Testis (tissue), 3 donors: Measurements from ENCODE around the gene SSBP2. TPM values are rescaled to one million over a fixed set of nuclear protein-coding genes. Genes with fewer than 3 reads are reported as not detected.

Experiments used
- DNase-seq: peaks from one replicate; pipeline ENCODE4 v3.0.0-alpha.2; 2019
- H3K27ac ChIP-seq, 2 donors: fragments of 200-600 bp; sonication (generic); one replicate each; pipeline ENCODE4 v1.5.1; 2019
- H3K27me3 ChIP-seq: fragments of 200-600 bp; sonication (generic); one replicate; pipeline ENCODE4 v1.5.1; 2019
- H3K36me3 ChIP-seq: fragments of 200-600 bp; sonication (generic); one replicate; pipeline ENCODE4 v1.5.1; 2017; ENCODE audit warnings: low read depth; ENCODE audit errors: missing control alignments
- H3K4me1 ChIP-seq: fragments of 200-600 bp; sonication (generic); one replicate; pipeline ENCODE4 v1.5.1; 2019
- H3K4me3 ChIP-seq, 2 donors: fragments of 200-600 bp; sonication (generic); one replicate each; pipeline ENCODE4 v1.5.1; 2017 to 2019
- H3K9me3 ChIP-seq: fragments of 200-600 bp; sonication (generic); one replicate; pipeline ENCODE4 v1.5.1; 2017
- CTCF ChIP-seq, 3 experiments: fragments of 450-650 bp in 2 of 3; fragments of 200-600 bp in 1 of 3; sonication (generic) in 1 of 3; IDR thresholded peaks; one replicate each; pipeline ENCODE4 v1.5.1; 2016 to 2019; ENCODE audit warnings: antibody characterized with exemption in 3 of 3, mild to moderate bottlenecking in 2 of 3, moderate library complexity in 1 of 3
- POLR2A ChIP-seq: fragments of 450-650 bp; IDR thresholded peaks from one replicate; pipeline ENCODE4 v1.6.1; 2017; ENCODE audit warnings: antibody characterized with exemption, mild to moderate bottlenecking, moderate library complexity
- WGBS, 2 donors: methylation state at CpG; one replicate each; pipeline ENCODE4 v1.1.5; 2018; 5-methylcytosine and 5-hydroxymethylcytosine counted together
- intact Hi-C: fragments of 100-400 bp; cut with DNase I; formaldehyde crosslinking; loops from one replicate; pipeline ENCODE4 v1.15.1; 2023; ENCODE audit warnings: low total_unique reads
- polyA plus RNA-seq: library from polyadenylated mRNA; stranded (reverse); fragments of 350-450 nt; fragmentation: Illumina TruSeq; extraction: RNeasy Lipid Tissue Mini Kit (QIAGEN cat#74804); gene quantifications from one replicate; pipeline ENCODE4 v1.2.3, GENCODE V29; 2014; ENCODE audit warnings: low read depth, low replicate concordance; ENCODE audit not compliant: insufficient read depth
- total RNA-seq, 2 donors: library from RNA; depleted of rRNA; stranded (reverse); fragments of >200 nt; gene quantifications; one replicate each; pipeline ENCODE4 v1.2.3, GENCODE V29; 2016

Gene SSBP2
- total and polyA plus RNA-seq, 3 donors from 2014 or later: 17.5 to 27.6 (median 22.7) TPM

- Histone ChIP-seq H3K4me3 (no peak overlapping the region), H3K27me3 (no peaks in the 10 kb centered on the region), H3K27ac (no peak overlapping the region), H3K4me1 (no peaks in the 10 kb centered on the region), H3K36me3 (no peaks in the 10 kb centered on the region), H3K9me3 (no peaks in the 10 kb centered on the region)
- intact Hi-C loops: no loop called here
- WGBS, 2 donors: 92 to 97% methylated on average over 1 of the region's 1 CpG
- TF ChIP-seq POLR2A: no peak
- no peak for TF ChIP-seq CTCF (IDR thresholded peaks at IDR 0.05)
- DNase-seq: no peak
These were observed 11.1 kb upstream of the SSBP2 start for GRCh38 chr5:81761970-81762369.

- H3K27me3 ChIP-seq: no peaks in the 10 kb centered on the region
- no peak overlapping the region for H3K27ac ChIP-seq
- intact Hi-C loops: no loop called here
- TF ChIP-seq POLR2A: no peak
- TF ChIP-seq CTCF (IDR thresholded peaks at IDR 0.05): no peak
- DNase-seq: no peak
- H3K4me3 ChIP-seq: no peak overlapping the region
- no peaks in the 10 kb centered on the region for H3K9me3 ChIP-seq
- 72 to 82% methylated on average over 2 of the region's 2 CpGs for WGBS, 2 donors
- H3K4me1 ChIP-seq: peaks cover under 1% of the 10 kb centered on the region
- H3K36me3 ChIP-seq: no peaks in the 10 kb centered on the region
These were observed 10.4 kb upstream of the SSBP2 start for GRCh38 chr5:81761270-81761669.

GRCh38 chr5:81760521-81760920 is 9.6 kb upstream of the SSBP2 start:
- WGBS, 2 donors: 81 to 84% methylated on average over 4 of the region's 4 CpGs
- peaks cover 6% of the 10 kb centered on the region for H3K4me1 ChIP-seq
- H3K4me3 ChIP-seq: no peak overlapping the region
- no peak overlapping the region for H3K27ac ChIP-seq
- H3K36me3 ChIP-seq: no peaks in the 10 kb centered on the region
- TF ChIP-seq CTCF (IDR thresholded peaks at IDR 0.05) (no peak), POLR2A (no peak)
- DNase-seq: no peak
- no peaks in the 10 kb centered on the region for H3K9me3 ChIP-seq
- H3K27me3 ChIP-seq: no peaks in the 10 kb centered on the region
- intact Hi-C loops: no loop called here

GRCh38 chr5:81759632-81760005 is 8.7 kb upstream of the SSBP2 start:
- no peak overlapping the region for H3K4me3 ChIP-seq
- TF ChIP-seq POLR2A (no peak), CTCF (IDR thresholded peaks at IDR 0.05) (no peak)
- no peaks in the 10 kb centered on the region for H3K27me3 ChIP-seq
- WGBS, 2 donors: 68 to 74% methylated on average over 6 of the region's 6 CpGs
- intact Hi-C loops: no loop called here
- H3K4me1 ChIP-seq: peaks cover 7% of the 10 kb centered on the region
- DNase-seq: no peak
- no peaks in the 10 kb centered on the region for H3K9me3 ChIP-seq
- no peaks in the 10 kb centered on the region for H3K36me3 ChIP-seq
- H3K27ac ChIP-seq: peak overlapping the region in 1 of 2 donors; percentile 27

- no peaks in the 10 kb centered on the region for H3K27me3 ChIP-seq
- DNase-seq: no peak
- H3K9me3 ChIP-seq: no peaks in the 10 kb centered on the region
- no peak overlapping the region for H3K27ac ChIP-seq
- TF ChIP-seq POLR2A: no peak
- no peak for TF ChIP-seq CTCF (IDR thresholded peaks at IDR 0.05)
- intact Hi-C loops: no loop called here
- 96 to 100% methylated on average over 1 of the region's 1 CpG for WGBS, 2 donors
- no peaks in the 10 kb centered on the region for H3K36me3 ChIP-seq
- no peak overlapping the region for H3K4me3 ChIP-seq
- H3K4me1 ChIP-seq: peaks cover 7% of the 10 kb centered on the region
These were observed 6.5 kb upstream of the SSBP2 start for GRCh38 chr5:81757404-81757803.
